GM12891 (cell line): ENCODE data around the gene CSRP1.

ENCODE experiments used
- POLR2A ChIP-seq: IDR thresholded peaks from 2 replicates; pipeline ENCODE4 v1.6.1; 2011; ENCODE audit warnings: low read depth, low read length, control low read depth
- POLR2AphosphoS5 ChIP-seq: IDR thresholded peaks from 2 replicates; pipeline ENCODE4 v1.6.1; 2011; ENCODE audit warnings: low read depth, low read length, control low read depth
- TAF1 ChIP-seq: IDR thresholded peaks from 2 replicates; pipeline ENCODE4 v1.6.1; 2011; ENCODE audit warnings: low read depth, low read length, control low read depth

- TF ChIP-seq POLR2A (no peak), TAF1 (no peak), POLR2AphosphoS5 (no peak)
Measured at GRCh38 chr1:201545851-201546492, 39.0 kb upstream of the CSRP1 start.
